ENCODE results near the gene LRP8.

LRP8 gene

DNA sequence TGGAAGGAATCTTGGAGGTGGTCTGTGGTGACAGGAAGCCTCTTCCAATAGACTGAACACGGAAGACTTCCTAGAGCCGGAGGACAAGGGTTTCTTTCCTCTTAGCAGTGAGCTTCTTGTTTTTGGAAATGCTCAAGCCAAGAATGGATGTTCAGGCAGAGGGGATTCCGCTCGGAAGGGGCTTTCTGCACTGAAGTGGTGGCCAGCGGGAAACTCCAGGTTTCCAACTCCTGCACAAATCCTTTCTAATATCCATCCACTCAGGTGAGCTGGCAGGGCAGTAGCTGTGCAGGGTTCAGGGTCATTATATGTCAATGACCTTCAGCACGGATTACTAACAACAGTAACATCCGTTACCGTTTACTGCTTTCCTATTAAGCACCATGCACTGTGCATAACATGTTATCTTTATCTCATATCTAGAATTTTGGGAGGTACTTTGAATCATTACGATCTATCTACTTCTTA is 131.8 kb downstream of the LRP8 start:
- TF ChIP-seq, protein P1, sequence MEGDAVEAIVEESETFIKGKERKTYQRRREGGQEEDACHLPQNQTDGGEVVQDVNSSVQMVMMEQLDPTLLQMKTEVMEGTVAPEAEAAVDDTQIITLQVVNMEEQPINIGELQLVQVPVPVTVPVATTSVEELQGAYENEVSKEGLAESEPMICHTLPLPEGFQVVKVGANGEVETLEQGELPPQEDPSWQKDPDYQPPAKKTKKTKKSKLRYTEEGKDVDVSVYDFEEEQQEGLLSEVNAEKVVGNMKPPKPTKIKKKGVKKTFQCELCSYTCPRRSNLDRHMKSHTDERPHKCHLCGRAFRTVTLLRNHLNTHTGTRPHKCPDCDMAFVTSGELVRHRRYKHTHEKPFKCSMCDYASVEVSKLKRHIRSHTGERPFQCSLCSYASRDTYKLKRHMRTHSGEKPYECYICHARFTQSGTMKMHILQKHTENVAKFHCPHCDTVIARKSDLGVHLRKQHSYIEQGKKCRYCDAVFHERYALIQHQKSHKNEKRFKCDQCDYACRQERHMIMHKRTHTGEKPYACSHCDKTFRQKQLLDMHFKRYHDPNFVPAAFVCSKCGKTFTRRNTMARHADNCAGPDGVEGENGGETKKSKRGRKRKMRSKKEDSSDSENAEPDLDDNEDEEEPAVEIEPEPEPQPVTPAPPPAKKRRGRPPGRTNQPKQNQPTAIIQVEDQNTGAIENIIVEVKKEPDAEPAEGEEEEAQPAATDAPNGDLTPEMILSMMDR (conservative IDR thresholded peaks at IDR 0.05; ENCODE audit: low read depth, low read length): no peak
- Histone ChIP-seq H3K36me3 (ENCODE audit: insufficient read depth) (no peaks in the 10 kb centered on the region), H2AFZ (ENCODE audit: low read depth) (peak overlapping the region; percentile 99), H3K27ac (no peak overlapping the region), H3K79me2 (ENCODE audit: insufficient read depth, low read depth) (peaks cover 14% of the 10 kb centered on the region; the same call in 1 of the 2 replicates), H3K9ac (peak overlapping the region; percentile 88), H3K4me2 (peak overlapping the region; percentile 92), H3K4me3 (IDR thresholded peaks at IDR 0.05; ENCODE audit: insufficient read depth, low read depth, low read length) (no peak overlapping the region), H3K27me3 (ENCODE audit: insufficient read depth, low read depth) (no peaks in the 10 kb centered on the region), H4K20me1 (ENCODE audit: insufficient read depth) (no peaks in the 10 kb centered on the region), H3K4me1 (ENCODE audit: low read depth, poor library complexity, severe bottlenecking) (peaks cover 14% of the 10 kb centered on the region)

DNA sequence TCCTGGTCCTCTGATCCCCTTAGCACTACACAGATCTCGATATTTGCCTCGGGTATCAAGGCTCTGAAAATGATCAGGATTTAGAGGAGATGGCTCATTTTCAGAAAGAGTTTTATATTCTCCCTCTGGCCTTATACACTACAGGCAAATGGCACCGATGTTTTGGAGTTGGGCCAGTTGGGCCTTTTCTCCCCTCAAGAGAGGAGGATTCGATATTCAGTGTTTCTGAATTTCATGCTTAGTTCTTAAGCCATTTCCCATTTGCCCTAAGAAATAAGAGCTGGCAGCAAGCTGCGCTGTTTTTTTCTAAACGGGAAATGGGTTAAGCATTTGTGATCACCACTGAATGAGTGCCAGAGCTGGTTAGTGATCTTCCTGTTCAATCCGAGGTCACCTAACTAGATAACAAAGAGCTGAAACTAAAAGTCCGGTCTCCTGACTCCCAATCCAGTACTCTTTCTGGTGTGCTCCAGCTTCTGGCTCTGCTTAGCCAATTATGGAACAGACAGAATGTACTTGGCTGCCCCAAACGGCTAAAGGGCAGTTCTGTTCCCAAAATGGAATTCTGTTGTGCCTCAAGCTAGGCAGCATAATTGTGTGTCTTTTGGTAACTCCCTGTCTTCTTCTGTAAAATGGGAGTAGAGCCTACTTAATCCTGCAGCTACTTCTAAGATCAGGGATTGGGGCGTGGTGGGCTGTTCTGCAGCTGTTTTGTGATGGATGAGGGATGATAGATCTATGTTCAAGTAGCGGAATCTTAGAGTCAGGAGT is 132.4 kb downstream of the LRP8 start:
- Histone ChIP-seq H3K9ac (no peak overlapping the region), H4K20me1 (ENCODE audit: insufficient read depth) (no peaks in the 10 kb centered on the region), H2AFZ (ENCODE audit: low read depth) (peak overlapping the region; percentile 99; the same call in 1 of the 2 replicates), H3K79me2 (ENCODE audit: insufficient read depth, low read depth) (peaks cover 14% of the 10 kb centered on the region; the same call in 1 of the 2 replicates), H3K36me3 (ENCODE audit: insufficient read depth) (no peaks in the 10 kb centered on the region), H3K27me3 (ENCODE audit: insufficient read depth, low read depth) (no peaks in the 10 kb centered on the region), H3K4me1 (ENCODE audit: low read depth, poor library complexity, severe bottlenecking) (peaks cover 14% of the 10 kb centered on the region), H3K27ac (no peak overlapping the region), H3K4me3 (IDR thresholded peaks at IDR 0.05; ENCODE audit: insufficient read depth, low read depth, low read length) (no peak overlapping the region), H3K4me2 (no peak overlapping the region; the same call in 1 of the 2 replicates)
- TF ChIP-seq, protein P1 (conservative IDR thresholded peaks at IDR 0.05; ENCODE audit: low read depth, low read length): no peak

Data from KMS-11 (cell line).